Panc1 (cell line): ENCODE measurements around the gene TPPP. TPM values are rescaled to one million over a fixed set of nuclear protein-coding genes. Genes with fewer than 3 reads are reported as not detected.

Experiments
- ATAC-seq: fragments of 200-7000 bp; cut with Tn5 transposase; 2 replicates; pipeline ENCODE4 v1.9.1; 2020; ENCODE audit warnings: mild to moderate bottlenecking, moderate library complexity
- BruUV-seq: library from RNA; stranded (reverse); fragments of 400-500 nt; replicated peaks from 2 replicates; lab custom pipeline; 2021; lab: Mats Ljungman, UMichigan
- CTCF ChIA-PET: fragments of 300-600 bp; sonication (Branson Sonifier 250); formaldehyde crosslinking; loops from one replicate; lab custom pipeline; 2022; ENCODE audit warnings: antibody characterized with exemption; lab: Charles Lee
- POLR2A ChIA-PET: fragments of 300-600 bp; sonication (Branson Sonifier 250); formaldehyde crosslinking; loops from one replicate; lab custom pipeline; 2022; ENCODE audit warnings: antibody characterized with exemption; lab: Charles Lee
- DNase-seq: peaks from one replicate; pipeline ENCODE4 v3.0.0-alpha.2; 2010; ENCODE audit warnings: low read depth, low spot score
- H3K27ac ChIP-seq: 2 replicates; pipeline ENCODE4 v1.5.1; 2011; ENCODE audit warnings: mild to moderate bottlenecking, low read length, inconsistent platforms
- H3K27me3 ChIP-seq: fragments of 200-500 bp; sonication (Bioruptor generic); 2 replicates; pipeline ENCODE4 v1.6.0; 2014; ENCODE audit warnings: low read length, inconsistent platforms; ENCODE audit not compliant: control insufficient read depth, insufficient read depth
- H3K36me3 ChIP-seq: fragments of 200-500 bp; sonication (Bioruptor generic); 2 replicates; pipeline ENCODE4 v1.5.1; 2014; ENCODE audit warnings: inconsistent platforms, mild to moderate bottlenecking, low read length, moderate library complexity; ENCODE audit not compliant: control insufficient read depth, insufficient read depth
- H3K4me1 ChIP-seq: 2 replicates; pipeline ENCODE4 v1.5.1; 2011; ENCODE audit warnings: inconsistent platforms, mild to moderate bottlenecking, low read length, moderate library complexity; ENCODE audit not compliant: control insufficient read depth, insufficient read depth
- H3K4me3 ChIP-seq, 2 experiments: 2 replicates each; pipeline ENCODE4 v1.5.1; 2011 to 2012; ENCODE audit warnings: low read depth in 2 of 2, low read length in 2 of 2, mild to moderate bottlenecking in 2 of 2, inconsistent platforms in 1 of 2, moderate library complexity in 1 of 2
- H3K9me3 ChIP-seq: fragments of 200-500 bp; sonication (Bioruptor generic); 2 replicates; pipeline ENCODE4 v1.5.1; 2014; ENCODE audit warnings: low read depth, mild to moderate bottlenecking, inconsistent platforms, low read length, moderate library complexity; ENCODE audit not compliant: control insufficient read depth, insufficient read depth
- CTCF ChIP-seq: fragments of 450-650 bp; IDR thresholded peaks from 2 replicates; pipeline ENCODE4 v1.5.1; 2017; ENCODE audit warnings: mild to moderate bottlenecking
- POLR2AphosphoS5 ChIP-seq: IDR thresholded peaks from 2 replicates; pipeline ENCODE4 v1.6.1; 2012; ENCODE audit warnings: mild to moderate bottlenecking, low read depth, low read length, moderate library complexity
- REST ChIP-seq, 2 experiments: IDR thresholded peaks; 2 replicates each; pipeline ENCODE4 v1.6.1; 2011 to 2012; ENCODE audit warnings: low read depth in 2 of 2, control low read depth in 1 of 2, low read length in 1 of 2, mild to moderate bottlenecking in 1 of 2, moderate library complexity in 1 of 2; ENCODE audit not compliant: insufficient read depth in 1 of 2
- SIN3A ChIP-seq: IDR thresholded peaks from 2 replicates; pipeline ENCODE4 v1.6.1; 2012; ENCODE audit warnings: low read depth, mild to moderate bottlenecking, low read length, moderate library complexity, borderline replicate concordance; ENCODE audit not compliant: insufficient read depth
- TCF7L2 ChIP-seq: IDR thresholded peaks from 2 replicates; pipeline ENCODE4 v1.6.1; 2011; ENCODE audit warnings: mild to moderate bottlenecking, low read depth, low read length, inconsistent platforms
- in situ Hi-C: cut with HindIII; loops from 2 replicates; pipeline ENCODE4 v1.10.0; 2016; ENCODE audit warnings: low sequenced_read_pairs, low pct_unique_long_range_greater_than_20kb
- intact Hi-C: fragments of 100-400 bp; cut with micrococcal nuclease; formaldehyde crosslinking; loops from one replicate; pipeline ENCODE4 v1.10.0; 2022; ENCODE audit not compliant: unreplicated experiment
- total RNA-seq: library from RNA; stranded (reverse); gene quantifications from one replicate; pipeline ENCODE4 v1.2.1, GENCODE V29; 2021; ENCODE audit not compliant: unreplicated experiment

Gene TPPP
- total RNA-seq, 1 experiment from 2014 or later = 0.98 TPM

- intact Hi-C loops (loop anchor here (10.0 kb wide), 1 partner anchor 142 kb away; no protein-coding TSS in a partner anchor), in situ Hi-C loops (no loop called here)
- Histone ChIP-seq H3K9me3 (no peaks in the 10 kb centered on the region), H3K4me3 (no peak overlapping the region), H3K4me1 (0 out of 2 replicates have a peak, but pooled peaks cover 2% of the 10 kb centered on the region), H3K27me3 (no peaks in the 10 kb centered on the region), H3K27ac (no peak overlapping the region), H3K36me3 (peaks cover 12% of the 10 kb centered on the region)
- no peak for DNase-seq
- no peak for TF ChIP-seq SIN3A
- TF ChIP-seq REST (IDR thresholded peaks at IDR 0.05; ENCODE audit: insufficient read depth in 1 of 2, low read depth in 2 of 2, low read length in 1 of 2) = no peak
- TF ChIP-seq CTCF = no peak
- TF ChIP-seq POLR2AphosphoS5 = no peak
- ChIA-PET POLR2A (no interaction called here), CTCF (no interaction called here)
- ATAC-seq = no peak
- no TSS peak for BruUV-seq
These were observed 76.6 kb downstream of the TPPP start for GRCh38 chr5:616484-617039.

- no peak for TF ChIP-seq CTCF
- no peak for TF ChIP-seq REST (IDR thresholded peaks at IDR 0.05; ENCODE audit: insufficient read depth in 1 of 2, low read depth in 2 of 2, low read length in 1 of 2)
- 0 out of 2 replicates have a peak, but pooled peaks have one; percentile 68 for TF ChIP-seq SIN3A
- TF ChIP-seq TCF7L2 = no peak
- no peak for TF ChIP-seq POLR2AphosphoS5
- intact Hi-C loops (loop anchor here (10.0 kb wide), 1 partner anchor 138 kb away; no protein-coding TSS in a partner anchor), in situ Hi-C loops (no loop called here)
- Histone ChIP-seq H3K27ac (peak overlapping the region; percentile 86), H3K4me3 (peak overlapping the region; percentile 71 to 80), H3K4me1 (0 out of 2 replicates have a peak, but pooled peaks cover 2% of the 10 kb centered on the region), H3K27me3 (no peaks in the 10 kb centered on the region), H3K9me3 (no peaks in the 10 kb centered on the region), H3K36me3 (no peaks in the 10 kb centered on the region)
- POLR2A ChIA-PET = interaction anchor here (1.0 kb wide), 1 partner anchor 68 kb away, joined by 3 read pairs; no protein-coding TSS in a partner anchor
- BruUV-seq = TSS peak; percentile 75
- CTCF ChIA-PET = no interaction called here
- DNase-seq (no peak), ATAC-seq (peak; percentile 68)
These were observed 80.4 kb downstream of the TPPP start for GRCh38 chr5:612498-613424.
